ENCODE measurements around the gene HNRNPA3.

DNA sequence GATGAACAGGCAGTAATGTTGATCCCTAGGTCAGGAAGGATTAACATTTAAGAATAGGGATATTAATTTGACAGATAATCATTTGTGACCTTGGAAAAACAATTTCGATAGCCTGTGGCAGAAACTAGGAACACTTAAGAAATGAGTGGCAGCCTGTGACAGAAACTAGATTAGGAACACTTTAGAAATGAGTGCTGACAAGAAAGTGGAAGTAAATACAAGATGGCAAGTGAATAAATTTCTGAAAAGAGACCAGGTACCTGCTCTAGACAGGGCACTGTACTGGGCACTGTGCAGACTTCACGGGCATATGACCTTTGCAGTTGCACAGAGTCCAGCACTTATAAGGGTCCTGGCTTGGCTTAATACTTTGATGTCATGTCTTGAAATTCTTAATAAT, 5.5 kb upstream of the HNRNPA3 start:
- TF ChIP-seq, protein P1, sequence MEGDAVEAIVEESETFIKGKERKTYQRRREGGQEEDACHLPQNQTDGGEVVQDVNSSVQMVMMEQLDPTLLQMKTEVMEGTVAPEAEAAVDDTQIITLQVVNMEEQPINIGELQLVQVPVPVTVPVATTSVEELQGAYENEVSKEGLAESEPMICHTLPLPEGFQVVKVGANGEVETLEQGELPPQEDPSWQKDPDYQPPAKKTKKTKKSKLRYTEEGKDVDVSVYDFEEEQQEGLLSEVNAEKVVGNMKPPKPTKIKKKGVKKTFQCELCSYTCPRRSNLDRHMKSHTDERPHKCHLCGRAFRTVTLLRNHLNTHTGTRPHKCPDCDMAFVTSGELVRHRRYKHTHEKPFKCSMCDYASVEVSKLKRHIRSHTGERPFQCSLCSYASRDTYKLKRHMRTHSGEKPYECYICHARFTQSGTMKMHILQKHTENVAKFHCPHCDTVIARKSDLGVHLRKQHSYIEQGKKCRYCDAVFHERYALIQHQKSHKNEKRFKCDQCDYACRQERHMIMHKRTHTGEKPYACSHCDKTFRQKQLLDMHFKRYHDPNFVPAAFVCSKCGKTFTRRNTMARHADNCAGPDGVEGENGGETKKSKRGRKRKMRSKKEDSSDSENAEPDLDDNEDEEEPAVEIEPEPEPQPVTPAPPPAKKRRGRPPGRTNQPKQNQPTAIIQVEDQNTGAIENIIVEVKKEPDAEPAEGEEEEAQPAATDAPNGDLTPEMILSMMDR (IDR thresholded peaks at IDR 0.05; ENCODE audit: extremely low read depth in 1 of 2, insufficient read depth in 1 of 2, low read depth in 1 of 2, low read length in 2 of 2), result no peak
- TF ChIP-seq GATA2 (IDR thresholded peaks at IDR 0.05; ENCODE audit: insufficient read depth, insufficient read length, low read depth, low read length), result no peak
- TF ChIP-seq POLR2AphosphoS5 (IDR thresholded peaks at IDR 0.05; ENCODE audit: insufficient read depth, low read depth, low read length), result no peak
- TF ChIP-seq POLR2A (IDR thresholded peaks at IDR 0.05; ENCODE audit: low read depth, low read length), result no peak
- no peak for TF ChIP-seq EZH2 (IDR thresholded peaks at IDR 0.05; ENCODE audit: borderline replicate concordance, low read depth, low read length, severe bottlenecking)
- TF ChIP-seq, protein P2, sequence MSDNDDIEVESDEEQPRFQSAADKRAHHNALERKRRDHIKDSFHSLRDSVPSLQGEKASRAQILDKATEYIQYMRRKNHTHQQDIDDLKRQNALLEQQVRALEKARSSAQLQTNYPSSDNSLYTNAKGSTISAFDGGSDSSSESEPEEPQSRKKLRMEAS (IDR thresholded peaks at IDR 0.05; ENCODE audit: insufficient read depth, insufficient read length), result no peak

Data from endothelial cell of umbilical vein (primary cell).